ENCODE measurements around the gene GAL.

DNA sequence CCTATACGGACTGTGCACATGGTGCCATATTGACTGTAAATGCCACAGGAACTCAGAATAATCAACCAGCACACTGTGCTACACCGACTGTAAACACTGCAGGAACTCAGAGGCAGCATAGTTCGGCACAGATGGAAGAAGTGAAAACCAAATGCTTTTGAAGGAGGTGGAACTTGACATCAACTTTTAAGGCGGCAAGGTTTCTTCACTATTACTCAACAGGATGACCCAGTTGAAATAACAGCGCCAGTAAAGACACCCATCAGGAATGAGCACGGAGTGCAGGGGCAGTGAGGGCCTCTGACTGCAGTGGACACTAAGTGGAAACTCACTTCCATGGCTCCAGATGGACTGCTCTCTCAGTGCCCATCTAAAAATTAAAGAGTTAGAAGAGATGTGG lies 51.3 kb downstream of the GAL start:
- no peak for TF ChIP-seq POLR2A (IDR thresholded peaks at IDR 0.05)
- TF ChIP-seq, protein P1, sequence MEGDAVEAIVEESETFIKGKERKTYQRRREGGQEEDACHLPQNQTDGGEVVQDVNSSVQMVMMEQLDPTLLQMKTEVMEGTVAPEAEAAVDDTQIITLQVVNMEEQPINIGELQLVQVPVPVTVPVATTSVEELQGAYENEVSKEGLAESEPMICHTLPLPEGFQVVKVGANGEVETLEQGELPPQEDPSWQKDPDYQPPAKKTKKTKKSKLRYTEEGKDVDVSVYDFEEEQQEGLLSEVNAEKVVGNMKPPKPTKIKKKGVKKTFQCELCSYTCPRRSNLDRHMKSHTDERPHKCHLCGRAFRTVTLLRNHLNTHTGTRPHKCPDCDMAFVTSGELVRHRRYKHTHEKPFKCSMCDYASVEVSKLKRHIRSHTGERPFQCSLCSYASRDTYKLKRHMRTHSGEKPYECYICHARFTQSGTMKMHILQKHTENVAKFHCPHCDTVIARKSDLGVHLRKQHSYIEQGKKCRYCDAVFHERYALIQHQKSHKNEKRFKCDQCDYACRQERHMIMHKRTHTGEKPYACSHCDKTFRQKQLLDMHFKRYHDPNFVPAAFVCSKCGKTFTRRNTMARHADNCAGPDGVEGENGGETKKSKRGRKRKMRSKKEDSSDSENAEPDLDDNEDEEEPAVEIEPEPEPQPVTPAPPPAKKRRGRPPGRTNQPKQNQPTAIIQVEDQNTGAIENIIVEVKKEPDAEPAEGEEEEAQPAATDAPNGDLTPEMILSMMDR (IDR thresholded peaks at IDR 0.05): no peak
